Measurements from ENCODE around the gene ADAMTSL3.

Gene ADAMTSL3

DNA sequence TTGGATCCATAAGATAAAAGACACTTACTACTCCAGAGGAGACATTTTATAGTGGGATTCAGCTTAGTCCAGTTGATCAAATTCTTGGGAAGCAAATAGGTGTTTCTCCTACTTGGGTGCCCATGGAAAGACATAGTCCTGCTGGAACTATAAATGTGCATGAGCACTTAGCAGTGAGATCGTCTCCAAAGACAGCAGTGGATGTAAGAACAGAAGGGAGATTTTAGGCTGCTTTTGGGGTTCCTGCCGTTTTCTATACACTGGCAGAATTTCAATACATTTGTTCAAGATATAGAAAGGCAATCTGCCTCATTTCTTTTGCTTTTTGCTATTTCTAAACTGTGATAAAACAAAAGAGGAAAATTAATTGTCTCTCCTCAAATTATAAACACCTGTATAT is 234.0 kb downstream of the ADAMTSL3 start:
- DNase-seq (ENCODE audit: low read depth): no peak

DNA sequence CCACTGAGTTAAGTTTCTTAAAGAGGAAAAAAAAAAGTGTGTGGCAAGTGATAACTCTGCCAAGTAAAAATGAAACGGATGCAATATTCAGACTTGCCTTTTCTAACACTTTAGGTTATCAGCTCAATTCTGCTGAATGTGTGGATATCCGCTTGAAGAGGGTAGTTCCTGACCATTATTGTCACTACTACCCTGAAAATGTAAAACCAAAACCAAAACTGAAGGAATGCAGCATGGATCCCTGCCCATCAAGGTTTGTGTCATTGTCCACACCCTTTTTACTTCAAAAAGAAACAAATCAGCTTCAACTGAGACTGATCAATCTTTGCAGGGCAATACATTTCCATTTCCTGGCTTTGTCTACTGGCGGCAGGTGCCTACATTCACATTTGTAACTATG is 236.1 kb downstream of the ADAMTSL3 start:
- no peak for DNase-seq (ENCODE audit: low read depth)

DNA sequence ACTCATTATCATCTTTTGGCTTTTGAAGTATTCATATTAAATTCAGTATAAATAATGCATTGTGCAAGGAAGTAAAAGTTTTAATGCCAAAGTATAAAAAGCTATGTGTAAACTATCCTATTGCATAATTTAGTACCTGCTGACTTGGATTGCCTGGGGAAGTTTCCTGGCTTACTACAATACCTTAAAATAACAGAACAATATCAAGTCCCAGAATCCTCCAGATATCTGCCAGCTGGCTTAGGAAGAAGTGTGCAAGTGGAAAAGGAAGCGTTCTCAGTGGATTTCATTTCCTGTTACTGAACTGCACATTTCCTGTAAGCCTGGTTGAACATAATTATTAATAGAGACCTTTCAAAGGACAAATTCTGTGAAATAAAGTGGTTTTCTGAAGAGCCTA is 236.7 kb downstream of the ADAMTSL3 start:
- DNase-seq (ENCODE audit: low read depth): no peak

DNA sequence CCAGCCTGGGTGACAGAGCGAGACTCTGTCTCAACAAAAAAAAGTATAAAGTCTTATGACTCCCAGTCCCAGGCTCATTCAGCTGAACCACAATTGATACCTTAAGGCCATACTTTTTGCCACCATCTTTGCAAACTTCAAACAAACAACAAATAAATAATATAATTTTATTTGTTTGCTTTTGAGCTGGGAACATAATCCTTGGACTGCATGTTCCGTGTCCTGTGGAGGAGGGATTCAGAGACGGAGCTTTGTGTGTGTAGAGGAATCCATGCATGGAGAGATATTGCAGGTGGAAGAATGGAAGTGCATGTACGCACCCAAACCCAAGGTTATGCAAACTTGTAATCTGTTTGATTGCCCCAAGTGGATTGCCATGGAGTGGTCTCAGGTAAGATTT is 238.6 kb downstream of the ADAMTSL3 start:
- no peak for DNase-seq (ENCODE audit: low read depth)

DNA sequence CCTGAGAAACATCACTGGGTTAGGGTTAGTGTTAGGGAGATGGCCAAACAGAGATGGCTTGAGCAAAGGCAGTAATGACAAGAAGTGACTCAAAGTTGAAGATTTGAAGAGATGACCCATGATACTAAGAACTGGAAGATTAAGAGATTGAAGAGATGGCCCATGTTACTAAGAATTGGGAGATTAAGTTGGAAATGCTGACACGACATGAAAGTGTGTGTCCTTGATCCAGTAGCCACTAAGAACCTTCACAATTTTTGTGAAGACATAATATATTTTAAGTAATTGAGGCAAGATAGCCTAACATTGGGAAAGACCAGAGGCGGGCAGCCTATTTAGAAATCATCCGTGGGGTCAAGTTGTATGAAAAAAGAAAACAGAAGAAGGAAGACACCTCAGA is 239.4 kb downstream of the ADAMTSL3 start:
- no peak for DNase-seq (ENCODE audit: low read depth)

DNA sequence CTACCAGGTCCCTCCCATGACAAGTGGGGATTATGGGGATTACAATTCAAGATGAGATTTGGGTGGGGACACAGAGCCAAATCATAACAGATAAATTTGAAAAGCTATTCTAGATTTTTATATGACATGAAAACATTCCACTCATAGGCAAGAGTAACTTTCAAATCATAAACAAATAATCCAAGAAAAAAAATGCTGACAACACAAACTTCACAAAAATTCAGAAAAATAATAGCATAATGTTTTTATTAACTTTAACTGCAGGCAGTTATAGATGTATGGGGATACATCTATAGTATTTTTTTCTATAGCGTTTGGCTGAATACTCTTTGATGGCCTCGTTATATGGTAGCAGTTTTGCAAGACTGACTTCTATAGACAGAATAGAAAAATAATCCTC is 243.1 kb downstream of the ADAMTSL3 start:
- no peak for DNase-seq (ENCODE audit: low read depth)

DNA sequence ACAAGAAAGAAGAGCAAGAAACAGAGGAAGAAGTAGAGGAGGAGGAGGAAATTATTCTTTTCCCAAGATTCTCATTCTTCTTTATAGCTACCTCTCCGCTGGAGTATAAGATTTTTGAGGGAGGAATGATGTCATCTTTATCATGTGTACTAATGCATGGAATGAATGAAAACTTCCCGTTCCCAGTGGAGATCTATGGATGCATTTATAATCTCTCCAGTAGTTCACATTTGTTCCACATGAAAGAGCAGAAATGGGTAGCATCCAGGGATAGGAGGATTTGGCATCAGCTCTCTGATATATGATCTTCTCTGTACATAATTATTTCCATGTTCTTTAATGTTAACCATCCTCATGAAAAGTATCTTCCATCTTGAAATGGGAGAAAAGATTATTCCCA is 244.4 kb downstream of the ADAMTSL3 start:
- DNase-seq (ENCODE audit: low read depth): no peak

DNA sequence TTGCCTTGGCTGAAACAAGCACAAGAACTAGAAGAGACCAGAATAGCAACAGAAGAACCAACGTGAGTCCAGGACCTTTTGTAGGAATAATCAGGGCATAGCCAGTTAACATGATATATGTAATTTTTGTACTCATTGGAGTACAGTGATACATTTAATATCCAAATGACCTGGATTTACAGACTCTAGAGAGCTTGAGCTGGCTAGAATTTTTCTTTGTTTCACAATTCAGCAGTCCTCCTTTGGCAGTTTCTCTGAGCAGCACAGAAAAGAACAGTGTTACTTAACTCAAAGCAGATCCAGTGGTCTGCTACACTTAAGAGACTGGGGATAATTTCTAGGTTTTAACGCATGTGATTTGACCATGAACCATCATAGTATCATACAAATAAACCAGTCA is 245.7 kb downstream of the ADAMTSL3 start:
- DNase-seq (ENCODE audit: low read depth): no peak

DNA sequence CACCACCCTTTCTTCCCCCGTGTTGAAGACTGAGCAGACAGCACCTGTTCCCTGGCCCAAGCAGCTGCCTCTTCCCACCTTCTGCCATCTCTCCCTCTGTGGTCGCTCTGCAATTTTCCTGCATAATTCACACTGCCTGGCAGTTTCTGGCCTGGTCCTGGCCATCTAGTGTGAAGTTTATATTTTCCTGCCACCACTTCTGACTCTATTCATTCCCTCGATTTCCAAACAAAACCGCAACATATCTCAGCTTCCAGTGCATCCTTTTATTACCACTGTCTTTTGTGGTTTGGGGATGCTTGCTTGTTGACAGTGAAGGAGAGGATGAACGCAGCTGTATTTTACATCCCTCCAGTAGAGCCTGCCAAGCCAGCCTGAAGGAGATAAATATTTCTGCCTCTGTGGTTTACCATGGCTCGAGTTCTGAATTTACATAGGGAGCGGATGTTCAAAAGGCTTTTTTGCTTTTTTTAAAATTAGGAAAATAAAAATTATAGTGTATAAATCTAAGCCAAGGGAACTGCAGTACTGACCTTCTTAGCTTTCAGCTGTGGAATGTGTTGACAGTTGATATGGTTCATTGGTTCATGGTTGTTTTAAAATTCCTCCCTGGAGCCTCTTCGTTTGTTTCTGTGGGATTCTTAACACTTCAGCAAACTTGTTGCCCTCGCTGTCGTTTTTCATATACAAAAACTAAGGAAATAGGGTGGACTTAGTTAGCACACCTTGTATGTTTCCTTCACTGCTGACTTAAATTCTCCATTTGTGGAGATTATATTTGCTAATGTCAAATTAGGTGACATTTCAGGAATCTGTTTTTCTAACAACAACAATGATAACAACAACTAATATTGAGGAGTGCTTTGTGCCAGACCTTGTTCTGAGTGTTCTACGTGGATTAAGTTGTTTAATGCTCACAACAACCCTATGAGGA is 250.5 kb downstream of the ADAMTSL3 start:
- DNase-seq (ENCODE audit: low read depth): no peak

DNA sequence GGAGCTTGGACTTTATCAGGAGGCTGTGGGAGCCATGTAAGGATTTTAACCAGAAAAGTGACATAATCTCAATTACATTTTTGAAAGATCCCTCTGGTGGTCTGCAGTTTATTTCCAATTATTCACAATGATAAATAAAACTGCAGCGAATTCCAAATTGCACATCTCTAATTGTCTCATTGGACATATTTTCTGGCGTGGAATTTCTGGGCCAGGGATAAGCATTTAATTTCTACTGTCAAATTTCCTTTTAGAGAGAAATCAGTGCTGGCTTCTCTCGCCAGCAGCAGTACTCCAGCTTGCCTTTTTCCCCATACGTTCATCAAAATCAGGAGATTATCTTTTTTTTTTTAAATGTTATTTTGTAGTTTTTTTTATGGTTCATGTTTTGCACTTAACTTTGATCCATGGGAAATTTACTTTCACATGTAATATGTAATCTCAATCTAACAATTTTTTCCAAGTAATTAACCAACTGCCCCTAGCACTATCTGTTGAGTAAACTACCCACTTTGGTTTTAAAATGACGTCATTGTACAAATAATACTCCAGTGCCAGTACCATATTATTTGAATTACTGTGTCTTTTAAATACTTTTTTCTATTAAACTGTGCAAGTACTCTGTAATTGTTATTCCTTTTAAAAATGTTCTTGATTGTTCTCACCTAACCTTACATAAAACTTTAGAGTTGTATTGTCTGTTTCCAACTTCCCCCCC is 251.8 kb downstream of the ADAMTSL3 start:
- no peak for DNase-seq (ENCODE audit: low read depth)

DNA sequence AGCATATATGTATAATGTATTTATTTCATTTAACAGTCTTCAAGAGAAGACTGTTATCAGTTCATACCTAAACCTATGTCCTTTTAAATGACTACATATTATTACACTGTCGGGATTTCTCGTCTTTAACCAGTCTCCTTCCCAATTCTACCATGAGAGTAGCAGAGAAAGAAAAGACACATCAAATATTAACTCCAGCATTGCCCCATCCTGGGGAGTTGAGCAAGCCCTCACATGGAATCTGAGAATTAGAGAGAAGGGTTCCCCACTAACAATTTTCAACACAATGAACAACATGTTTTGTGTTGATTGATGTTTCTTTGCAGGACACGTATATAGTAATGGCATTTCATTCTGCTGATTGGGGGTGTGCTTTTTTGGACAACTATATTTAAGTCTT is 257.4 kb downstream of the ADAMTSL3 start:
- DNase-seq (ENCODE audit: low read depth): no peak

DNA sequence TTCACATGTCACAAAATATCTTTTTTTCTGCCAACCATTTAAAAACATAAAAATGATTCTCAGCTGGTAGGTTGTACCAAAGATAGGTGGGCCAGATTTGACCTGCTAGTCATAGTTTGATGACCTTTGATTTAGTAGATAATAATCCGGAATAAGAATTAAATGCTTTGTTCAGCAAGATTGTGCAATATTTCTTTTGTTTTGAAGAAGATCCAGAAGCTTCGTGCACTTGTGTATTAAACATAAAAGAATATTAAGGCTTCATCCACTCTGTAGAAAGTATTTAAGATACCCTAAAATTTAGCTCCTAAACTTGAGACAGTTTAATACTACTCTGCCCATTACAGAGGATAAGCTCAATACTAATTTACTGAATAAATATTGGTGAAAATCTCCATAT is 258.4 kb downstream of the ADAMTSL3 start:
- DNase-seq (ENCODE audit: low read depth): no peak

DNA sequence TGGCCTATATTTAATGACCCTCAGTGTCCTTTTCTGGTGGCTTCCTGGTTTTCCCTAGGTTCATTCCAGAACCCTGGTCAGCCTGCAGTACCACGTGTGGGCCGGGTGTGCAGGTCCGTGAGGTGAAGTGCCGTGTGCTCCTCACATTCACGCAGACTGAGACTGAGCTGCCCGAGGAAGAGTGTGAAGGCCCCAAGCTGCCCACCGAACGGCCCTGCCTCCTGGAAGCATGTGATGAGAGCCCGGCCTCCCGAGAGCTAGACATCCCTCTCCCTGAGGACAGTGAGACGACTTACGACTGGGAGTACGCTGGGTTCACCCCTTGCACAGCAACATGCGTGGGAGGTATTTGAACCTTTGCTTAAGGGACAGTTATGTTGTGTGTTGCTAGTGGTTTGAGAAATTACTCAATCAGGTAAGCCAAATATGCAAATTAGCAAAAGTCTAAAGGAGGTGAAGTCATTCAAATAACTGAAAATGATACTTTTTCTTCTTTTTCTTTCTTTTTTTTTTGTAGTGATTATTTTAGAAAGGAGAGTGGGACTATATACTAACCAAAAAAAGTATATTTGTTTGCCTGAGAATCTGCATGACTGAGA is 259.2 kb downstream of the ADAMTSL3 start:
- no peak for DNase-seq (ENCODE audit: low read depth)

DNA sequence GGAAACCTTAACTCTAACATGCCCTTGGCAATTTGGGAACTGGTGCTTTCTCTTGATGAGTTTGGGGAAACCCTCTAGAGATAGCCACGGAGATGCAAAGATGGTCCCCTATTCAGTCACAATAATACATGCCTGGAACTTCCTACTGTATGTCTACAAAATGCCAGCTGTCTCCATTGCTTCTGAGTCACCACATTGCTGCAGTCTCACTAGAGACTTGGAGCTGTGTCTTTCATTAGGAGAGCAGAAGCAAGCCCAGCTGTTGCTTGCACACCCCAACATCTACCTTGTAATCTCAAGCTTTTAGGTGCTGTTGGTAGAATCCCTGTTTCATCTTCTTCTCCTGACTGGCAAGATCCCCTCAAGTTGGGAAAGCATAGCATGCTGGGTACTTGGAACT is 261.0 kb downstream of the ADAMTSL3 start:
- no peak for DNase-seq (ENCODE audit: low read depth)

DNA sequence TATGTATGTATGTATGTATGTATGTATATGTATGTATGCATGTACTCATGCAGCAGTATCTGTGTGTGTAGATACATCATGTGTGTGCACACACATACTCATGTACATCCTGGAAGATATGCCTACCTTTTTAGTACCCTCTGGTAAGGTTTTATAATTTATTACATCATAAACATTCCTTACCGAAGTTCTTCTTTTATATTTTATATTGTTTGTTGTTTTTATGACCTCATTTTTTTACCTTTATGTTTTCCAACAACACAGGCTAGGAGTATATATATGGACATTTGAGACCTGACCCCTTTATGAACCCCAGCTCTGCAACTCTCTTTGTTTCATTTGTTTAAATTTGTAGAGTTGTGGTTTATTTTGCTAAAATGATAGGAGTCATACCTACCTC is 263.5 kb downstream of the ADAMTSL3 start:
- no peak for DNase-seq (ENCODE audit: low read depth)

DNA sequence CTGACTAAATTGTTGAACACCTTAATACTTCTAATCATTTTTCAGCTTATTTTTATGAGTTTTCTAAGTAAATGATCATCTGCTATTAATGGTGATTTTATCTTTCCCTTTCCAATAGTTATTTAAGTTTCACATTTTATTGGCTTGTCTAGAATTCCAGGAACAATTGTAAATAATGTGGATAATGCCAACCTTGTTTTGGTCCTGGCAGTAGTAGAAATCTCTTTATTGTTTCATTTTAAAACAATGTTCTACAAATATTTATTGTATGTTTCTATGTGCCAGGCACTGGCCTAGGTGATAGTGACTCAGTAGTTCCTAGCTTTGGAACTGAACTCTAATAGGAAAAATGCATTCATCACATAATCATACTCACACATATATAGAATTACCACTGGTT is 264.1 kb downstream of the ADAMTSL3 start:
- DNase-seq (ENCODE audit: low read depth): no peak

DNA sequence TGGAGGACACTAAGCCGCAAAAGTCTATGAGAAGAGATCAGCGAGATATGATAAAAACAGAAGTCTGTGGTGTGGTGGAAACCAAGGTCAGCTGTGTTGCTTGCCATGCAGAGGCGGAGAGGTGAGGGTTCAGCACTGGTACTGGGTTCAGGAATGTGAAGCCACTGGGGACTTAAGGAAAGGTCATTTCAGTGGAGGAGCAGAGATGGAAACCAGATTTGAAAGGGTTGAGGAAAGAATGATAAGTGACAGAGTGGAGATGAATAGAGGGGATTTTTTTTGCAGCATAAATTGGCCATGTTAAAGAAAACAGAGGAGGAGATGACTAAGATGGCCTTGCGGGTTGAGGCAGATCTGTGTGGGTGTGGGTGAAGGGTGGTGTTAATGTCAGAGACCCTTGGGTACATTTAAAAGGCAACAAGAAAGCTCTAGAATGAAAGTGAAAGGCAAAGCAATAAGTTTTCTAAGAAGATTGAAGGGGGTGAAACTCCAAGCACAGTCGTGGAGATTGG is 265.5 kb downstream of the ADAMTSL3 start:
- no peak for DNase-seq (ENCODE audit: low read depth)

DNA sequence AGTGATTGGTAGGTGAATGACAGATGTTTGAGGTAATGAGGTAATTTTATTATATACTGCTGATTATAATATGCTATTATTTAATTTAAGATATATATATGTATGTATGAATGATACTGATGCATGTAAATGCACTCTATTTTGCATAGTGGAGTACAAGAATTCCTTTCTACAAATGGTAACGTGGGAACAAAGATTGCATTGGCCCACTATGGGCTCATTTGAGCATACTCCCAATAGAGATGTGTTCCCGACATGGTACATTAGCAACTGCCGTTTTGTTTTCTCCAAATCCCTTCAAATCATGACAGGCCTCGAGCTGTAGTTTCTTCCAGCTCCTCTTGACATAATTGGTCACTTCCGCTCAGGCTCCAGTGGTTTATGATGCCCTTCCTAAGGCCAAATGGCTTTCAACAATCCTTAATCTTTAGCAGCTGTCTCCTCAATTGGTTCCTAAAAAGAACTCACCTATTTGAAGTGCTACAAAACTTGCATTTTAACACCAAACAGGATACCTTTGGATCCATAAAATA is 266.1 kb downstream of the ADAMTSL3 start:
- no peak for DNase-seq (ENCODE audit: low read depth)

DNA sequence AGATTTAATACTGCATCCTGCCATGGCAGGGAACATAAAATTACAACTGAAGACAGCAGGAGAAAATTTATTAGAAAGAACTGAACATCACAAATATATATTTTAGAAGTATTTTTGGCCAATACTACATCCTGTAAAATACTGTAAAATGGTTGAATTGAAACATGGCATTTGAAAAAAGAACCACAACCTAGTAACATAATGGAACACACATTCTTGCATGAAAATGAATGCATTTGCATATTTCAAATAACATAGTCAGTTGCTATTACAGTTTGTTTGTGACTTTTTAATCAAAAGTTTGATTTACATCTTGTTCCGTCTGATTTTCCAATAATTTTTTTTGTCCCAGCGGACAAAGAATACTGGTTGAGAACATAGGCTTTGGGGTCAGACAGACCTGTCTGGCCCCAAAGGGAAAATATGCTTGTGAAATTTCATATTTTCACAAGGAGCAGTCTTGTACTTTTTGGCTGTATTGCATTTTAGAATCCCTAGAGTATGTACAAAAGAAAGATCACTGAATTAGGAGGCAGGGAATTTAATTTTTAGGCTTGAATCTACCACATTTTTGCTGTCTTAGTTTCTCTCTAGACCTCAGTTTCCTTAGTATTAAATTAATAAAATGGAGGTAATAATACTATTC is 268.8 kb downstream of the ADAMTSL3 start:
- no peak for DNase-seq (ENCODE audit: low read depth)

DNA sequence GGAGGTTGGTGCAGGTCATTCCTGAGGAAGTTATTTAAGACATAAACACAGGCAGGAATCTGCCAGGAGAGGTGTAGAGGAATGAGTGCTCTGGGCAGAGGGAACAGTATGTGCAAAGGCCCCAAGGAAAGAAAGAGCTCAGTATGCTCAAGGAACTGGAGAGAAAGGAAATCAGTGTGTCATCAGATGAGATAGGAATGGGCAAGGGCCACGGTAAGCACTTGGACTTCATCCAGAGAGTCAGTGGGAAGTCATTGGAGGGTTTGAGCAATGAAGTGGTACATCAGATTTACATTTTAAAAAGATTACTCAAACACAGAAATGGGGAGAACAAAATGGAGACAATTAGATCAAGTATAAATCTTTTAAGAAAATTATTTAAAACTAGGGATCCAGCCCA is 272.2 kb downstream of the ADAMTSL3 start:
- no peak for DNase-seq (ENCODE audit: low read depth)

DNA sequence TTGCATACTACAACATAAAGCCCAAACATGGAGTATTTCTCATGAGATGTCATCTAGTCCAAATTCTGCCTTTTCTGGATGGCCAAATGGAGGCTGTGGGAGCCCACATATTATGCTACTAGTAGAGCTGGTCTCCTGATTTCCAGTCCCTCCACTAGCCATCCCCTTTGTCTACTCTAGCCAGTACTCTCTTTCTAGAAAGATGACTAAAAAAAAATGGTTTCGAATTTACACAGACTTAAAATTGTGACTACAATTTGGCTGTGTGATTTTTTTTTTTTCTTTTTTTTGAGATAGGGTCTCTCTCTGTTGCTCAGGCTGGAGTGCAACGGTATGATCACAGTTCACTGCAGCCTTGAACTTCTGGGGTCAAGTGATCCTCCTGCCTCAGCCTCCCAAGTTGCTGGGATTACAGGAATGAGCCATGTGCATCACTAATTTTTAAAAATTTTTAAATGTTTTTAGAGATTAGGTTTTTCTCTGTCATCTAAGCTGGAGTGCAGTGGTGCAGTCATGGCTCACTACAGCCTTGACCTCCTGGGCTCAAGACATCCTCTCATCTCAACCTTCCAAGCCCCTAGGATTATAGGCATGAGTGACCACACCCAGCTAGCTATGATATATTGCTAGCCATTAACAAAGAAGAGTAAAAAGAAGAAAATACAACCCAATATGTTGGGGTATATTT is 273.9 kb downstream of the ADAMTSL3 start:
- DNase-seq (ENCODE audit: low read depth): no peak

DNA sequence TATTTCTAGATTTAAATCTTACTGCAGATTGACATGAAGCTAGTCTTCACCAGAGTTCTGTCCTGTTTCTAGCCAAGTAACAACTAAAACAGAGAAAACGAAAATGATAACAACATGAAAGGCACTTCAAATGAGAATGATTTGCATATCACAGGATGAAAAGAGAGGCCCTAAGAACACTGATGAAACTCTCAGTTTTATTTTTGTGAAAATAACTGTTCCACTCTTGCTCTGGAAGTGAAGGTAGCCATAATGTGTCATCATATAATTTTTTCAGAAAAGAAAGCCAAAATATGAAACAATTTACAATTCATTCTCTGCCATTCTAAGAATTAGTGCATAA is 274.4 kb downstream of the ADAMTSL3 start:
- DNase-seq (ENCODE audit: low read depth): no peak

All from stimulated activated CD8-positive, alpha-beta memory T cell treated with anti-CD3 and anti-CD28 coated beads, Interleukin-15, amount 100 ng/mL, for 24 hours (primary cell).